GM10266 (cell line): ENCODE results near the gene MBD3L3.

ENCODE experiments used
- DNase-seq: peaks from one replicate; pipeline ENCODE4 v3.0.0; 2012; ENCODE audit errors: extremely low spot score
- CTCF ChIP-seq: IDR thresholded peaks from 2 replicates; pipeline ENCODE4 v1.5.1; 2012; ENCODE audit warnings: mild to moderate bottlenecking, low read depth; ENCODE audit not compliant: control insufficient read depth, insufficient read depth; ENCODE audit errors: missing control alignments

Gene MBD3L3

GRCh38 chr19:7088999-7089398 is 30.5 kb upstream of the MBD3L3 start:
- no peak for TF ChIP-seq CTCF
- DNase-seq: no peak

GRCh38 chr19:7083076-7083956 is 24.8 kb upstream of the MBD3L3 start:
- no peak for DNase-seq
- no peak for TF ChIP-seq CTCF

- TF ChIP-seq CTCF: no peak
- no peak for DNase-seq
These were observed 19.5 kb upstream of the MBD3L3 start for GRCh38 chr19:7078008-7078407.

- no peak for DNase-seq
- no peak for TF ChIP-seq CTCF
These were observed 17.7 kb upstream of the MBD3L3 start for GRCh38 chr19:7076151-7076550.

- TF ChIP-seq CTCF: no peak
- no peak for DNase-seq
These were observed 16.3 kb upstream of the MBD3L3 start for GRCh38 chr19:7074705-7075282.

- DNase-seq: no peak
- TF ChIP-seq CTCF: no peak
These were observed 14.1 kb upstream of the MBD3L3 start for GRCh38 chr19:7072541-7072940.

GRCh38 chr19:7069904-7070226 is 11.4 kb upstream of the MBD3L3 start:
- TF ChIP-seq CTCF: no peak
- DNase-seq: no peak
